ENCODE data around the gene PIN1. TPM values are rescaled to one million over a fixed set of nuclear protein-coding genes. Genes with fewer than 3 reads are reported as not detected.
A peak's percentile ranks its signal among the peaks of the same experiment; 100 is the strongest.

The PIN1 gene
- total and polyA plus RNA-seq, 2 of the 8 experiments (the other 6 are each of a cell fraction or from before 2014, with no cell fraction given), result 78.3 to 90.8 TPM

GRCh38 chr19:9847087-9847671 lies 12.1 kb downstream of the PIN1 start (continued):
- no peak for TF ChIP-seq ATF3 (IDR thresholded peaks at IDR 0.05; ENCODE audit: insufficient read depth, low read depth, low read length)
- TF ChIP-seq CBX8 (IDR thresholded peaks at IDR 0.05; ENCODE audit: borderline replicate concordance, low read depth, low read length), result no peak
- TF ChIP-seq POLR2AphosphoS5 (IDR thresholded peaks at IDR 0.05; ENCODE audit: low read depth, low read length), result no peak
- no peak for TF ChIP-seq SP4 (IDR thresholded peaks at IDR 0.05; ENCODE audit: low read length)
- peak; percentile 36 for TF ChIP-seq USF2 (IDR thresholded peaks at IDR 0.05; ENCODE audit: low read length)
